Measurements from ENCODE around the gene B3GALT6.

Gene B3GALT6

GRCh38 chr1:1234180-1234808, 2.3 kb downstream of the B3GALT6 start:
- DNase-seq = no peak

- DNase-seq = no peak
Observed at GRCh38 chr1:1235016-1235744, 3.1 kb downstream of the B3GALT6 start.

- DNase-seq = no peak
Observed at GRCh38 chr1:1236176-1236763, 4.2 kb downstream of the B3GALT6 start.

DNA sequence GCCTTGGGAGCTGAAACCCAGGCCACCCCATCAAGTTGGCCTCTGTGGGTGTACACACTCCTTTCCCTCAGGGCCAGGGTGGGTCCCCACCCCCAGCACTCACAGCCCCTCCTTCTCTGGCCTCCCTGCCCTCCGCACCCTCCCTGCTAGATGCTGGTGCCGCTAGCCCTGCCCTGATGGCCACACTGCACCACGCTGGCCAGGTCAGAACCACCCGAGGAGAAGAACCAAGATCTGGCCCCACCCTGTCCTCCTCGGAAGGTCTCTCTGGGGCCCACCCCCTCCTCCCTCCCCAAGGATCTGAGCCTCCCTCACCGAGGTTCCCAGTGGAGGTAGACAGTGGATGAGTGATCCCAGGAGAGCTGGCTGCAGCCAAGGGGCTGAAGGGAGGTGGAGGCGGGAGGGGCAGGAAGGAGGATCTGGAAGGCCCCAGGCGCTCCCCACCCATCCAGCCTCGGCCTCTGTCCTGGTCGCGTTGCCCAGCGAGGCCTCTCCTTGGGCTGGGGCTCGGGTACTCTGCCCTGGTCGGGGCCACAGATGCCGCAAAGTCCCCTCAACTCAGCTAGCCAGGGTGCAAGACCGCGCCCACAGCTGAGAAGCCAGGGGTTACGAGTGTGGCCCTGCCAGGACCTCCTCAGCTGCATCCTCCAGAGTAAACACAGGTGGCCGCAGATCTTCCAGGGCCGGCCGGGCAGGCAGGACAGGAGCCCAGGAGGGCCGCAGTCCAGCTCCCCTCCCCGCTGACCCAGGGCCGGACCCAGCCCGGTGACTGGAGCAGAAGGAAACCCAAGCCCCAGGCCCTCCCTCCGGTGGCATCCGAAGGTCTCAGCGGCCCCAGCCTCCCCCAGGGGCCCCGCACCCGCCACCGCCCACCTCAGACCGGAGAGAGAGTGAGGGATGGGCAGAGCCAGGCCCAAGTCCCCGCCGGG, 5.2 kb downstream of the B3GALT6 start:
- no peak for DNase-seq

DNA sequence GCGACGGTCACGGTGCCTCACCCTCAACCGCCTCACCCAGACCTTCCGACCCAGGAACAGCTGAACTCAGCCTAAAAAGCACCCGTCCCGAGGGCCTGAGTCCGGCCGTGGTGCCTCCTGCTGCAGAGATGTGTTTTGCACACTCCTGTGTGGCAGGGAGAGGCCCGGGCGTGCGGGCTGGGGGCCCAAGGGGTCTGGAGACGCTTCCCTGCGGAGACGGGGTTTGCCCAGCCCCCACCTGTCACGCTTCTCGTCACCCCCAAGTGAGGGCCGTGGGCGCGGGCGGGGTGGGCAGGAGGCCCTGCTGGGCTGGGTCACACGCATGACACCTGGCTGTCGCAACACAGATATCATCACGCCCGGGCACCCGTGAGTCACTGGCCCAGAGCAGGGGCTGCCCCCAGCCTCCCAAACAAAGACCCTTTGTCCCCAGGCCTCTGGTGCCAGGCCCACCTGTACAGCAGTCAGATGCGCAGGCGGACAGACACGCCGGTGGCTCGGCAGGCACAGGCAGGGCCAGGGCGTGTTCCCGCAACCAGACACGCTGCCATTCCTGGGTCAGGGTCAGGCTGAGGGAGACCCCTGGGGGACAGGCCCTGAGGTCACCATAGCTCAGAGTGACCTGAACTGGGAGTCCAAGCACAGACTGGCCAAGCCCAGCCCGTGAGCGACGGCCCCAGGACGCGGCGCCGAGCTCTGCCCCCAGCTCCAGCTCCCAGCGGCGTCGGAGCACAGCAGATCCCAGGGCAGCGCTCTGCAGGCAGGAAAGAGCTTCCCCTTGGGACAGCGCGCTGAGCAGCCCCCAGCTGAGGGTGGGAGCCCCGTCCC, 6.1 kb downstream of the B3GALT6 start:
- no peak for DNase-seq

GRCh38 chr1:1238702-1239178, 6.7 kb downstream of the B3GALT6 start:
- no peak for DNase-seq

GRCh38 chr1:1239227-1239613, 7.2 kb downstream of the B3GALT6 start:
- DNase-seq = no peak

DNA sequence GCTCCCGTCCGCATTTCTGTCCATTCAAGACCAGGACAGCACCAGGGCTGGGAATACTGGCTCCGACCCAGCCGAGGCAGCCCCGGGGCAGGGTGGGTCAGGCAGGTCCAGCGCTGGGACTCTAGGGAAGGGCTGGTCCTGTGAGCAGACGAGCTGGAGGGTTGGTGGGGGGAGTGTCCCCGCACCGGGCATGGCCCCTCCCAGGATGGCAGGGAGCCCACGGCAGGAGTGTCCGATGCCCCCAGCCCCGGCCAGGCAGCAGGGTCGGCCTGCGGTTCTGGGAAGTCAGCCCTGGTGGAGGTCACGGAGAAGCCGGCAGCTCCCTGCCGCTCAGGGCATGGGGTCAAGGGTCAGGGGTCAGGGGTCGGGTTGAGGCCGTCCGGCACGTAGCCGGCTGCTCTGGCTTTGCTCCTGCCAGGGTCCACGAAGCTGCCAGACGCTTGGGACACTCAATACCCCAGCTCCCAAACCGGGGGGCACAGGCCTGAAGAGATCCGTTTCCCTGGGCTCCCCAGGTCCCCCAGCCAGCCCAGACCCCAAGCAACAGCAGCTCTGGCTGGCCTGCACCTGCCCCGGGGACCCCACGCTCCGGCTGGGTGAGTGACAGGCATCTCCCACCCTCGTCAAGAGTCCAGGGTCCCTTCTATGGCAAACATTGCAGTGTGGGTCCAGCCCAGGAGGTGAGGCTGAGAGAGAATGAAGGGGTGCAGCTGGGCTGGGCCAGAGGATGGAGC, 7.7 kb downstream of the B3GALT6 start:
- DNase-seq = no peak

GRCh38 chr1:1240348-1240732, 8.3 kb downstream of the B3GALT6 start:
- DNase-seq = no peak

GRCh38 chr1:1240822-1241587, 9.0 kb downstream of the B3GALT6 start:
- DNase-seq = no peak

DNA sequence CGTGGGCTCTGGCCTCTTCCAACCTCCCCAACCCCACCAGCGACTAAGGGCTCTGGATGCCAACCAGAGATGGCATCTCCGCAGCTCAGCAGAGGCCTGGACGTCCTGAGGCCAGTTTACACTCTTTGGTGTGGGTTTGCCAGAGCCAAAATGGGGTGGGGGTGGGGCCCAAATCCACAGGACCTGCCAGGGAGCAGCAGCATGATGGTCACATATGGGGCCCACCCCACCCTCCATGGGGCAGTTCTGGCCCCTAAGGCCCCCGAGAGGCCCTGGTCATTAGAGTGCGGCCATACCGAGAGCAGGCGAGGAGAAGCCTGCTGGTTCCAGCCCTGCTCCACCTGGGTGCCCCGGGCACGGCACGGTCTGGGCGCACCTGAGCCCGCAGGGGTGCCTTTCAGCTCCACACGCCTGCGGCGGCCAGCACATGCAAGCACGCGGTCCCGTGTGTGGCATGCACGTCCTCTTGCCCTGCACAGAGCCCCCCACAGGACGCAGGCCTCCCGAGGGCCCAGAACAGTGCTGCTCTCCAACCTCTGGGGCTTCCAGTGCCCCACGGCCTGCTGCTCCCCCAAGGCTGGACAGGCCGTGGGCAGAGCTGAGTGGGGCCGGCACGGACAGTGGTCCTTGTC, 9.7 kb downstream of the B3GALT6 start:
- DNase-seq = no peak

DNA sequence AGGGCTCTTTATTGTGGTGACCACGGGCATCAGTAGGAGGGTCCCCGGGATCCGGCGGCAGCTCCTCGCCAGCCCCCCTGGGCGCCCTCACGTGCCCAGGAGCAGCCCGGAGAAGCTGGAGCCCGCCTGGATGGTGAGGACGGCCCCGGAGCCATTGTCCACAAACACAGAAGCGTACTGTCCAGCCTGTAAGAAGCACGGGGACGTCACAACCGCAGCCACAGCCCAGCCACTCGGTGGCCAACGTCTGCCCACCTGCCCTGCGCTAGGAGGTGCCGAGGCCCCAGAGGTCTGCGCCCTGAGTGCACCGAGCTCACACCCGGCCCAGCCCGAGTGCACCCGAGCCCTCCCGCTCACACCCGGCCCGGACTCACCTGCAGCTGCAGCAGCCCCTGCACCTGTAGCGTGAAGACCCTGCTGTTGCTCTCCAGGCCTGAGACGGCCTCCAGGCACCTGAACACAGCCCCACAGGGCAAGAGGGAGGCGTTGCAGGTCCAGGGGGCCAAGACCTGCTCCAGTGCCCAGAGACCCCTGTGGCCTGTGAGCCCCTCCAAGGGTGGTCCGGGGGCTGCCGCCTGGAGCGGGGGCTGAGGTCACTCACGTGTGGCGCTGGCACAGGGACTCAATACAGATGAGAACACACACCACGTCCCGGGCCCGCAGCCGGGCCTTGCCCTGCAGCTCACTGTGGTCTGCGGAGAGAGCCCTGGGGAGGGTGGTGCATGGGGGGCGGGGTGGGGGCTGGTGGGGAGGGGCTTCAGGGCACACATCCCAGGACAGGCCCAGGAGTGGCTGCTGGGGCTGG, 10.6 kb downstream of the B3GALT6 start:
- DNase-seq = no peak

- DNase-seq = no peak
Observed at GRCh38 chr1:1243266-1243660, 11.2 kb downstream of the B3GALT6 start.

DNA sequence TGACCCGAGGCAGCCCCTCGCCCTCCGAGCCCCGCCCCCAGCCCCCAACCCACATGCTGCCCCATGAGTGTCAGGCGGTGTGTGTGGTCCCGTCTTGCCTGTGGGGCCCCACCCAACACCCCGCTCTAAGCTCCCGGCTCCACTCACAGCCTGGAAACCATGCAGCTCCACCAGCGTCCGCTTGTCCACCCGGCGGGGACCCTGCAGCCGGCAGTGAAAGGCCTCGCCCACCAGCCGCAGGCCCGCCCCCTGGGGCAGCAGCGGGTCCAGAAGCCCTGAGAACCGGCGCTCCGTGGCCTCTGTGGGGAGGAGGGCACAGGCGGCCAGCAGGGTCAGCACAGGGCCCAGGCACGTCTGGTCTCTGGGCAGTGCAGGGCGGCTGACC, 11.8 kb downstream of the B3GALT6 start:
- DNase-seq = no peak

DNA sequence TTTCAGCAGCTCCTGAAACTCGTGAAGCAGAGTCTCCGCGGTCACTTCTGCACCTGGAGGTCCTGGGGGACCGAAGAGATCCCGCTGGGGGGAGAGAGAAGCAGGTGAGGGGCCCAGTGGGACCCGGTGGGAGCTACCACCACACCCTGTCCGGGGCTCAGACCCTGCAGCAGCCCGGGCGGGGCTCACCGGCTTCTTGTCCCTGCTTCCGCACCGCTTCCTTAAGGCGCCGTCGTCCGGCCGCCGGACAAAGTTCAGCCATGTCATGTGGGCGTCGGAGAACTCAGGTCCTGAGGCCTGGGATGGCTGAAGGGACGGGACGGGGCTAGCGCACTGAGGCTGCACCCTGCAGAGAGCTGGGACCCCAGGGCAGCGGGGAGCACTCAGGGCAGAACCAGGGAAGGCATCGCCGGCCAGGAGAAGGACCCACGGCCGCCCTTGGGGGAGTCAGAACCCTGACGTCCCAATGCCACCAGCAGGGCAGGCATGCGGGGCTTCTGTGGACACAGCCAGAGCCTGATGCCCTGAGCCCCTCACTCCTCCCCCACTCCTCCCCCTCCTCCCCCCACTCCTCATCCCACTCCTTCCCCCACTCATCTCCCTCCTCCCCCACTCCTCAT, 12.3 kb downstream of the B3GALT6 start:
- DNase-seq = no peak

GRCh38 chr1:1245178-1245816, 13.3 kb downstream of the B3GALT6 start:
- DNase-seq = no peak

DNA sequence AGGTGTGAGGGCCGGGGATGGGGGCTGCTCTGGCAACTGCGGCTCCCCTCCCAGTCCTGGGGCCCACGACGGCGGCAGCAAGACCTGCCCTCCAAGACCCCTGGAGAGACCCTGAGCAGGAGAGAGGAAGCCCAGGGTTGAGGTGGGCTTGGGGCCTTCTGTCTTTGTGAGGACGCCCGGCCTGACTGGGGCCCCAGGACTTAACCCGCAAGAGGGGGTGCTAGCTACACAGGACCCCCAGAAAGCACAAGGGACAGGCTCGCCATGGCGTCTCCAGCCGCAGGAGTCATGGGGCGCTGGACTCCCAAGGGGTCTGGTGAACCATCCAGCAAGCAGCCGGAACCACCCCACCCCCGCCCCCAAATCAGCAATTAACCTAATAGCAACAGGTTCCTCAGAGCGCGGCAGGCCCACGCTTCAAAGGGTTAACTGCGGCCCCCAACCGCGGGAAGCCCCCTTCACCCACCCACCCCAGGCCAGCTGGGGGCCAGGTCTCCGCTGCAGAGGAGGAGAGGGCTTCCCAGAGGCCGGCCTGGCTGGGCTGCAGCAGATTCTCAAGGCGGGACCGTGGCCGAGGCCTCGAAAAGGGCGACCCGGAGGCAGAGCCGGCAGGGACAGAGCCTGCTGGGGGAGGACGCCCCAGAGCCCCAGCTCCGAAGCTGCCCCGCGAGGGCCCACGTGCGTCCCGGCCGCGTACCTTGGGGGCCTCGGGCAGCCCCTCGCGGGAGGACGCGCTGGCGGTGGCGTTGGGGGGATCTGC, 14.0 kb downstream of the B3GALT6 start:
- DNase-seq = no peak
